NB4 (cell line): ENCODE results near the gene AURKA.

Experiments
- POLR2A ChIP-seq: IDR thresholded peaks from 2 replicates; pipeline ENCODE4 v1.6.1; 2011; ENCODE audit warnings: mild to moderate bottlenecking; ENCODE audit not compliant: insufficient read length; ENCODE audit errors: extremely low read depth
- TF ChIP-seq, protein P1 (sequence below): IDR thresholded peaks from one replicate; pipeline ENCODE4 v1.5.1; 2012; ENCODE audit warnings: low read depth, low read length

DNA sequence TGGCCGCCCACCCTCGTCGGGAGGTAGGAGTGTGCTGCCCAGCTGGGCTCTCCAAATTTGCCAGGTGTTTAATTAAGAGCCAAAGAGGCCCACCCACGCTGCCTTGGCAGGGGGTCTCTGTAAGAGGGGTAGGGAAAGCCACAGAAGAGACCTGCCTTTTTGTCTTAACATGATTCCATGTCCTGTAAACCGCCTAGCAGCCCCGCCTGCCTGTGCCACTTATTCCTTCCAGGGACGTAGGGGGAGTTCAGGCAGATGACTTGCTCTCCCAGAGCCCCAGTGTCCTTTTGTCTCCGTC lies 31.2 kb downstream of the AURKA start:
- TF ChIP-seq, protein P1, sequence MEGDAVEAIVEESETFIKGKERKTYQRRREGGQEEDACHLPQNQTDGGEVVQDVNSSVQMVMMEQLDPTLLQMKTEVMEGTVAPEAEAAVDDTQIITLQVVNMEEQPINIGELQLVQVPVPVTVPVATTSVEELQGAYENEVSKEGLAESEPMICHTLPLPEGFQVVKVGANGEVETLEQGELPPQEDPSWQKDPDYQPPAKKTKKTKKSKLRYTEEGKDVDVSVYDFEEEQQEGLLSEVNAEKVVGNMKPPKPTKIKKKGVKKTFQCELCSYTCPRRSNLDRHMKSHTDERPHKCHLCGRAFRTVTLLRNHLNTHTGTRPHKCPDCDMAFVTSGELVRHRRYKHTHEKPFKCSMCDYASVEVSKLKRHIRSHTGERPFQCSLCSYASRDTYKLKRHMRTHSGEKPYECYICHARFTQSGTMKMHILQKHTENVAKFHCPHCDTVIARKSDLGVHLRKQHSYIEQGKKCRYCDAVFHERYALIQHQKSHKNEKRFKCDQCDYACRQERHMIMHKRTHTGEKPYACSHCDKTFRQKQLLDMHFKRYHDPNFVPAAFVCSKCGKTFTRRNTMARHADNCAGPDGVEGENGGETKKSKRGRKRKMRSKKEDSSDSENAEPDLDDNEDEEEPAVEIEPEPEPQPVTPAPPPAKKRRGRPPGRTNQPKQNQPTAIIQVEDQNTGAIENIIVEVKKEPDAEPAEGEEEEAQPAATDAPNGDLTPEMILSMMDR: no peak
- TF ChIP-seq POLR2A: no peak
